CD4-positive, alpha-beta T cell (primary cell): ENCODE data around the gene RAB5A. TPM values are rescaled to one million over a fixed set of nuclear protein-coding genes. Genes with fewer than 3 reads are reported as not detected.
"Not testable (repeated sequence)": the region's sequence is repeated elsewhere in the genome, so short reads cannot be mapped to it uniquely, and the experiment has no call there.

Experiments
- ATAC-seq: fragments of 200-7000 bp; cut with Tn5 transposase; one replicate; pipeline ENCODE4 v1.10.0; 2022; ENCODE audit warnings: mild to moderate bottlenecking; ENCODE audit not compliant: poor library complexity
- CTCF ChIA-PET: fragments of 350-600 bp; sonication (Branson Sonifier 250); formaldehyde crosslinking; loops from one replicate; lab custom pipeline; 2021; ENCODE audit warnings: antibody characterized with exemption, inconsistent platforms; lab: Charles Lee
- POLR2A ChIA-PET: fragments of 350-600 bp; sonication (Branson Sonifier 250); formaldehyde crosslinking; loops from one replicate; lab custom pipeline; 2021; ENCODE audit warnings: antibody characterized with exemption, inconsistent platforms; lab: Charles Lee
- DNase-seq, 14 experiments: peaks; one replicate each; pipeline ENCODE4 v3.0.0-alpha.2; 2013 to 2020; ENCODE audit warnings: mixed read lengths in 2 of 14
- H3K27ac ChIP-seq, 2 donors: one replicate each; pipeline versions ENCODE4 v1.5.1 to v1.7.0; 2013; ENCODE audit warnings: low read length in 2 of 2, low read depth in 1 of 2, mild to moderate bottlenecking in 1 of 2
- H3K27me3 ChIP-seq, 2 experiments: 1 replicate in 1 of 2; 2 replicates in 1 of 2; pipeline versions ENCODE4 v1.6.1 to v1.7.0; 2013; ENCODE audit warnings: low read length in 2 of 2, control low read depth in 1 of 2, mild to moderate bottlenecking in 1 of 2, moderate library complexity in 1 of 2; ENCODE audit not compliant: insufficient read depth in 2 of 2, control insufficient read depth in 1 of 2
- H3K36me3 ChIP-seq: one replicate; pipeline ENCODE4 v1.6.1; 2013; ENCODE audit warnings: low read length, control low read depth; ENCODE audit not compliant: insufficient read depth
- H3K4me1 ChIP-seq: one replicate; pipeline ENCODE4 v1.6.1; 2013; ENCODE audit warnings: low read length, control low read depth; ENCODE audit not compliant: insufficient read depth
- H3K4me3 ChIP-seq: one replicate; pipeline ENCODE4 v1.5.1; 2013; ENCODE audit warnings: mild to moderate bottlenecking, low read length, moderate library complexity
- H3K9me3 ChIP-seq, 2 experiments: 1 replicate in 1 of 2; 2 replicates in 1 of 2; pipeline versions ENCODE4 v1.6.1 to v1.7.0; 2013; ENCODE audit warnings: low read length in 2 of 2, mild to moderate bottlenecking in 2 of 2, control low read depth in 1 of 2, moderate library complexity in 1 of 2; ENCODE audit not compliant: control insufficient read depth in 1 of 2, insufficient read depth in 1 of 2
- H3K27ac Mint-ChIP-seq: one replicate; pipeline ENCODE4 v1.8.0; 2020; ENCODE audit warnings: mixed read lengths
- H3K27me3 Mint-ChIP-seq: one replicate; pipeline ENCODE4 v1.8.0; 2021; ENCODE audit warnings: mixed read lengths
- H3K36me3 Mint-ChIP-seq: one replicate; pipeline ENCODE4 v1.8.0; 2021; ENCODE audit warnings: low read depth, mixed read lengths
- H3K4me1 Mint-ChIP-seq: one replicate; pipeline ENCODE4 v1.8.0; 2021; ENCODE audit warnings: low read depth, mixed read lengths
- H3K4me3 Mint-ChIP-seq: one replicate; pipeline ENCODE4 v1.8.0; 2020; ENCODE audit warnings: mild to moderate bottlenecking, mixed read lengths
- H3K9me3 Mint-ChIP-seq: one replicate; pipeline ENCODE4 v1.8.0; 2020; ENCODE audit warnings: mixed read lengths
- CTCF ChIP-seq: fragments of 200-600 bp; IDR thresholded peaks from one replicate; pipeline ENCODE4 v1.8.0; 2022; ENCODE audit warnings: antibody characterized with exemption, mild to moderate bottlenecking
- intact Hi-C, 2 experiments: fragments of 100-400 bp; cut with DNase I in 1 of 2; cut with micrococcal nuclease in 1 of 2; formaldehyde crosslinking; loops; one replicate each; pipeline versions ENCODE4 v1.15.1 to v1.9.0; 2023 to 2025; cut with DNase I, micrococcal nuclease
- total RNA-seq, 174 experiments: library from RNA in 2 of 174; stranded (reverse) in 2 of 174; gene quantifications; one replicate each; pipeline ENCODE4 v1.2.3 and lab custom pipeline; 2021 to 2026

RAB5A gene
- total RNA-seq, 2 experiments from 2014 or later, result 120 to 125 TPM

GRCh38 chr3:19950316-19950715, 3.4 kb downstream of the RAB5A start:
- TF ChIP-seq CTCF, result no peak
- CTCF ChIA-PET, result no interaction called here
- Histone ChIP-seq H3K4me3 (no peak overlapping the region), H3K27me3 (no peaks in the 10 kb centered on the region), H3K36me3 (peaks cover 44% of the 10 kb centered on the region), H3K4me1 (peaks cover 38% of the 10 kb centered on the region), H3K27ac (no peak overlapping the region), H3K9me3 (no peaks in the 10 kb centered on the region)
- DNase-seq, result no peak
- no peak overlapping the region for H3K4me3 Mint-ChIP-seq
- H3K4me1 Mint-ChIP-seq, result peaks cover 82% of the 10 kb centered on the region
- POLR2A ChIA-PET, result no interaction called here
- H3K27me3 Mint-ChIP-seq, result no peaks in the 10 kb centered on the region
- no peak overlapping the region for H3K27ac Mint-ChIP-seq
- intact Hi-C loops, result no loop called here
- ATAC-seq, result no peak
- H3K36me3 Mint-ChIP-seq, result peaks cover 70% of the 10 kb centered on the region
- H3K9me3 Mint-ChIP-seq, result no peaks in the 10 kb centered on the region

GRCh38 chr3:19954676-19955075, 7.8 kb downstream of the RAB5A start:
- H3K27ac ChIP-seq, result no peak overlapping the region
- Mint-ChIP-seq H3K4me3 (no peak overlapping the region), H3K27me3 (no peaks in the 10 kb centered on the region), H3K27ac (no peak overlapping the region), H3K9me3 (no peaks in the 10 kb centered on the region), H3K36me3 (peaks cover 83% of the 10 kb centered on the region), H3K4me1 (peaks cover 75% of the 10 kb centered on the region)
- H3K4me3 ChIP-seq, result no peak overlapping the region
- ChIA-PET CTCF (no interaction called here), POLR2A (no interaction called here)
- intact Hi-C loops, result no loop called here
- peaks cover 31% of the 10 kb centered on the region for H3K4me1 ChIP-seq
- peaks cover 49% of the 10 kb centered on the region for H3K36me3 ChIP-seq
- H3K9me3 ChIP-seq, result no peaks in the 10 kb centered on the region
- no peaks in the 10 kb centered on the region for H3K27me3 ChIP-seq
- ATAC-seq (no peak), DNase-seq (no peak)
- no peak for TF ChIP-seq CTCF

GRCh38 chr3:19957354-19957753, 10.5 kb downstream of the RAB5A start:
- DNase-seq, H3K4me3 ChIP-seq, H3K9me3 ChIP-seq, H3K27me3 ChIP-seq, H3K9me3 Mint-ChIP-seq, ATAC-seq, intact Hi-C loops, H3K4me3 Mint-ChIP-seq, H3K27ac Mint-ChIP-seq, H3K27ac ChIP-seq, H3K27me3 Mint-ChIP-seq, CTCF ChIA-PET: not testable (repeated sequence)
- H3K36me3 Mint-ChIP-seq, result peaks cover 91% of the 10 kb centered on the region
- peaks cover 33% of the 10 kb centered on the region for H3K36me3 ChIP-seq
- H3K4me1 ChIP-seq, result peaks cover 26% of the 10 kb centered on the region
- POLR2A ChIA-PET, result interaction anchor here (0.8 to 1.4 kb wide), 2 partner anchors 9 to 10 kb away, joined by 4 to 5 read pairs; no protein-coding TSS in a partner anchor
- peaks cover 82% of the 10 kb centered on the region for H3K4me1 Mint-ChIP-seq

GRCh38 chr3:19959505-19959904, 12.6 kb downstream of the RAB5A start:
- peaks cover 83% of the 10 kb centered on the region for H3K36me3 Mint-ChIP-seq

More at GRCh38 chr3:19959505-19959904, 12.6 kb downstream of the RAB5A start:
- no peak for ATAC-seq
- intact Hi-C loops, result no loop called here
- Histone ChIP-seq H3K4me1 (peaks cover 32% of the 10 kb centered on the region), H3K27me3 (no peaks in the 10 kb centered on the region), H3K4me3 (no peak overlapping the region), H3K9me3 (no peaks in the 10 kb centered on the region), H3K36me3 (peaks cover 13% of the 10 kb centered on the region), H3K27ac (no peak overlapping the region)
- ChIA-PET CTCF (no interaction called here), POLR2A (no interaction called here)
- H3K27ac Mint-ChIP-seq, result no peak overlapping the region
- no peaks in the 10 kb centered on the region for H3K27me3 Mint-ChIP-seq
- peaks cover 86% of the 10 kb centered on the region for H3K4me1 Mint-ChIP-seq
- DNase-seq, result no peak
- H3K4me3 Mint-ChIP-seq, result no peak overlapping the region
- TF ChIP-seq CTCF, result no peak
- no peaks in the 10 kb centered on the region for H3K9me3 Mint-ChIP-seq
